ENCODE measurements around the gene KRT4.
"Not testable (repeated sequence)": the region's sequence is repeated elsewhere in the genome, so short reads cannot be mapped to it uniquely, and the experiment has no call there.

The KRT4 gene

GRCh38 chr12:52813885-52814709 lies at the start of gene KRT4:
TSS of gene KRT4 (minus strand) at chr12:52814116. CDS start at chr12:52814058, 58 bp downstream.
- in situ Hi-C loops (cut with MboI; ENCODE audit: low sequenced_read_pairs, unreplicated experiment): no loop called here
- TF ChIP-seq CTCF (IDR thresholded peaks at IDR 0.05; ENCODE audit: borderline replicate concordance, control extremely low read depth, extremely low read depth, insufficient read depth, missing control alignments): no peak
- no peak for DNase-seq (ENCODE audit: low spot score)

DNA sequence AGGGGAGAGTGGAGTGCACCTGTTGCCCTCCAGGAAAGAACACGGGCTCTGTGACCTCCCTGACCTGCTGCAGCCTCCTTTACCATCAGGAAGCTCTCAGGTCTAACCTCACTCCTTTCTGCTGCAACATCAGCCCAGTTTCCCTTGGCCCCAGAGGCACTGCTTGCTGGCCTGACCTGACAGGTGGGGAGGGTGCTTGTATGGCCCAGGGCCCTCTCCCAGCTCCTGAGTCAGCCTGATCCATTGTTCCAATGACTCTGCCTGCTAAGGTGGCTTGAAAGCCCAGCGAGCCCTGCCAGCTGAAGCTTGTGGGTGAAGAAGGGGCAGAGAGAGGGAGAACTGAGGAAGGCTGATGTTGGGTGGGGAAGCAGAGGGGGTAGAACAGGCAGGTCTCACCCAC lies 48.1 kb upstream of the KRT4 start:
- in situ Hi-C loops (cut with MboI; ENCODE audit: low sequenced_read_pairs, unreplicated experiment): no loop called here
- DNase-seq (ENCODE audit: low spot score): no peak
- TF ChIP-seq CTCF (IDR thresholded peaks at IDR 0.05; ENCODE audit: borderline replicate concordance, control extremely low read depth, extremely low read depth, insufficient read depth, missing control alignments): no peak

DNA sequence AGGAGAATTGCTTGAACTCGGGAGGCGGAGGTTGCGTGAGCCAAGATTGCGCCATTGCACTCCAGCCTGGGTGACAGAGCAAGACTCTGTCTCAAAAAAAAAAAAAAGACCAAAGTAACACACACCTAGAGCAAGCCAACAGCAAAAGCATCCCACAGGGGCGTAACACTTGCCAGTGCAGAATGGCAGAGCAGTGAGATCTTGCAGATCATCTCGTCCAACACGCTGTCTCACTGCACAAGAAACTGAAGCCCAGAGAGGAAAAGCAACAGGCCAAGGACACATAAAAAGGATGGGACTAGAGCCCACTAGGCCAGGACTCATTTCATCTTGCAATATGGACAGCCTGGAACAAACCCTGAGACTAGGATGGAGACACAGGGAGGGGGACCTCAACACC lies 47.6 kb upstream of the KRT4 start:
- no peak for DNase-seq (ENCODE audit: low spot score)
- in situ Hi-C loops (cut with MboI; ENCODE audit: low sequenced_read_pairs, unreplicated experiment): no loop called here
- TF ChIP-seq CTCF (IDR thresholded peaks at IDR 0.05; ENCODE audit: borderline replicate concordance, control extremely low read depth, extremely low read depth, insufficient read depth, missing control alignments): no peak

GRCh38 chr12:52860102-52860823 lies 46.3 kb upstream of the KRT4 start:
- no peak for TF ChIP-seq CTCF (IDR thresholded peaks at IDR 0.05; ENCODE audit: borderline replicate concordance, control extremely low read depth, extremely low read depth, insufficient read depth, missing control alignments)
- in situ Hi-C loops (cut with MboI; ENCODE audit: low sequenced_read_pairs, unreplicated experiment): no loop called here
- no peak for DNase-seq (ENCODE audit: low spot score)

DNA sequence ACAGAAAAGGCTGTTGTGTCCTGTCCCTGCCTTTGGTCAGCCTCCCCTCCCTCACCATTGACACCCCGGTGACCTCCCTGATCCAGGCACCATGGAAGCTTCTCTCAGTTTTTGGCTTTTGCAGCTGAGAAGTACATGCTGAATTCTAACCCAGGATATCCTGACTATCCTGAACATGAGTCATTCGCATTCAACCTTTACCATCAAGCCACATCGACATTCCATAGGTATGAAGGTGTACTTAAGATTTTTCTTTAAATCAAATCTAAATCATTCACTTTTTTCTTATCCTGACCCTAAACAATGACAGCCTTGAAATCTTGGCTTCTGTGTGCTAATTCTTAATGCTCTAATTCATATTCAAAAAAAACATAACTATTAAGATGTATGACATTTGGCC lies 43.6 kb upstream of the KRT4 start:
- TF ChIP-seq CTCF (IDR thresholded peaks at IDR 0.05; ENCODE audit: borderline replicate concordance, control extremely low read depth, extremely low read depth, insufficient read depth, missing control alignments): no peak
- DNase-seq (ENCODE audit: low spot score): no peak
- in situ Hi-C loops (cut with MboI; ENCODE audit: low sequenced_read_pairs, unreplicated experiment): no loop called here

DNA sequence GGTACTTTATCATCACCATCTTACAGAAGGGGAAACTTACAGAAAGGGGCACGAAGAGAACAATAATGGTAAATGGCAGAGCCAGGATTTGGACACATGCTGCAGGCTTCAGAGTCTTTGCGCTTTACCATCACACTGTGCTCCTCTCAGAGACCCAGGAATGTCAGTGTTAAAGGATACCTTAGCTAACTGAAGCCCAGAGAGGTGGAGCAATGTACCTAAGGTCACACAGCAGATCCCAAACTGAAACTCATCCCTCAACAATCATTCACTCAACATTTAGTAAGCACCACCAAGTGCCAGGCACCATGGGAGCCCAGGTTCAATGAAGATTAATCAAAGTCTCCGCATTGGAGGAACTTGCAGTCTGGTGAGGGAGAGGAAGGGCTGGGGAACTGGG lies 42.9 kb upstream of the KRT4 start:
- TF ChIP-seq CTCF (IDR thresholded peaks at IDR 0.05; ENCODE audit: borderline replicate concordance, control extremely low read depth, extremely low read depth, insufficient read depth, missing control alignments): no peak
- in situ Hi-C loops (cut with MboI; ENCODE audit: low sequenced_read_pairs, unreplicated experiment): no loop called here
- DNase-seq (ENCODE audit: low spot score): no peak

DNA sequence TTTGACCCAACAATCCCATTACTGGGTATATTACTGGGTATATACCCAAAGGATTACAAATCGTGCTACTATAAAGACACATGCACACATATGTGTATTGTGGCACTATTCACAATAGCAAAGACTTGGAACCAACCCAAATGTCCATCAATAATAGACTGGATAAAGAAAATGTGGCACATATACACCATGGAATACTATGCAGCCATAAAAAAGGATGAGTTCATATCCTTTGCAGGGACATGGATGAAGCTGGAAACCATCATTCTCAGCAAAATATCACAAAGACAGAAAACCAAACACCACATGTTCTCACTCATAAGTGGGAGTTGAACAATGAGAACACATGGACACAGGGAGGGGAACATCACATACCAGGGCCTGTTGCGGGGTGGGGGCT lies 42.2 kb upstream of the KRT4 start:
- in situ Hi-C loops (cut with MboI; ENCODE audit: low sequenced_read_pairs, unreplicated experiment); DNase-seq (ENCODE audit: low spot score): not testable (repeated sequence)

All from GM13976 (cell line).